ENCODE results near the gene SEC63. TPM values are rescaled to one million over a fixed set of nuclear protein-coding genes. Genes with fewer than 3 reads are reported as not detected.

SEC63 gene
- total RNA-seq, 1 experiment from 2014 or later, result 51.3 TPM

GRCh38 chr6:107841275-107841670, 116.7 kb downstream of the SEC63 start:
- H3K36me3 ChIP-seq (ENCODE audit: control insufficient read depth in 1 of 2, insufficient read depth in 2 of 2, low read length in 2 of 2), result no peaks in the 10 kb centered on the region
- ATAC-seq, result no peak
- H3K4me2 ChIP-seq (ENCODE audit: low read length), result no peak overlapping the region
- no peak overlapping the region for H2AFZ ChIP-seq (ENCODE audit: low read depth, low read length, poor library complexity, severe bottlenecking)
- no peaks in the 10 kb centered on the region for H3K9me3 ChIP-seq (ENCODE audit: control insufficient read depth in 1 of 2, insufficient read depth in 1 of 2, low read depth in 1 of 2, low read length in 2 of 2)
- intact Hi-C loops (cut with micrococcal nuclease), result no loop called here
- ChIA-PET RAD21 (ENCODE audit: low non-redundant PET in 1 of 2, low total read pairs in 2 of 2, uncharacterized antibody in 2 of 2, unreplicated experiment in 2 of 2) (no interaction called here), POLR2A (no interaction called here), CTCF (no interaction called here)
- no peak overlapping the region for H3K4me3 ChIP-seq (replicated peaks in 1 of 2; ENCODE audit: low read depth in 1 of 2, low read length in 2 of 2)
- H3K9ac ChIP-seq (ENCODE audit: low read length), result no peak overlapping the region
- no peak for TF ChIP-seq EZH2 (IDR thresholded peaks at IDR 0.05)
- TF ChIP-seq POLR2AphosphoS5 (IDR thresholded peaks at IDR 0.05; ENCODE audit: low read depth, low read length), result no peak
- TF ChIP-seq RAD21 (IDR thresholded peaks at IDR 0.05; ENCODE audit: low read depth), result no peak
- TF ChIP-seq SP1 (IDR thresholded peaks at IDR 0.05; ENCODE audit: low read depth), result no peak
- no peak for TF ChIP-seq ELF1 (IDR thresholded peaks at IDR 0.05; ENCODE audit: borderline replicate concordance, low read depth)
- TF ChIP-seq FOSL1 (IDR thresholded peaks at IDR 0.05; ENCODE audit: low read depth), result no peak
- no peak for TF ChIP-seq TCF7L2 (IDR thresholded peaks at IDR 0.05; ENCODE audit: borderline replicate concordance, extremely low read depth, insufficient read depth, insufficient read length)
- no peak for TF ChIP-seq EZH2phosphoT487 (IDR thresholded peaks at IDR 0.05; ENCODE audit: borderline replicate concordance)
- TF ChIP-seq ZNF274 (IDR thresholded peaks at IDR 0.05; ENCODE audit: low read depth, low read length), result no peak
- TF ChIP-seq CTCF (IDR thresholded peaks at IDR 0.05 in 2 of 3, conservative IDR thresholded peaks at IDR 0.05 in 1 of 3; ENCODE audit: borderline replicate concordance in 1 of 3, insufficient read depth in 1 of 3, low read depth in 2 of 3, low read length in 2 of 3), result no peak
- TF ChIP-seq REST (IDR thresholded peaks at IDR 0.05; ENCODE audit: low read depth), result no peak
- H3K27ac ChIP-seq (ENCODE audit: low read depth, low read length), result no peak overlapping the region
- H3K27me3 ChIP-seq (ENCODE audit: insufficient read depth, low read length), result no peaks in the 10 kb centered on the region
- H4K20me1 ChIP-seq (ENCODE audit: insufficient read depth), result no peaks in the 10 kb centered on the region
- H3K79me2 ChIP-seq (ENCODE audit: insufficient read depth, low read length), result no peaks in the 10 kb centered on the region
- H3K4me1 ChIP-seq (ENCODE audit: control insufficient read depth in 1 of 2, insufficient read depth in 2 of 2, low read length in 2 of 2), result no peaks in the 10 kb centered on the region
- BruUV-seq (replicated peaks), result no TSS peak
- no peaks in the 10 kb centered on the region for H3K9me2 ChIP-seq (ENCODE audit: insufficient read depth)
- DNase-seq (ENCODE audit: low read depth, low spot score), result no peak

Measured in HCT116 (cell line).